Ishikawa (cell line): Measurements from ENCODE around the gene CRYBA4.

Experiments
- CEBPB ChIP-seq: IDR thresholded peaks from 2 replicates; pipeline ENCODE4 v1.6.1; 2012
- CREB1 ChIP-seq: IDR thresholded peaks from 2 replicates; pipeline ENCODE4 v1.6.1; 2012; ENCODE audit warnings: low read depth
- EGR1 ChIP-seq: IDR thresholded peaks from 2 replicates; pipeline ENCODE4 v1.6.1; 2012
- EP300 ChIP-seq: IDR thresholded peaks from 2 replicates; pipeline ENCODE4 v1.6.1; 2012; ENCODE audit warnings: borderline replicate concordance
- FOXM1 ChIP-seq: IDR thresholded peaks from 2 replicates; pipeline ENCODE4 v1.6.1; 2012; ENCODE audit warnings: low read depth, borderline replicate concordance
- NFIC ChIP-seq: IDR thresholded peaks from 2 replicates; pipeline ENCODE4 v1.6.1; 2012
- RAD21 ChIP-seq: IDR thresholded peaks from 2 replicates; pipeline ENCODE4 v1.6.1; 2012; ENCODE audit warnings: low read depth
- TAF1 ChIP-seq: IDR thresholded peaks from 2 replicates; pipeline ENCODE4 v1.6.1; 2012; ENCODE audit warnings: low read depth, mild to moderate bottlenecking
- TCF12 ChIP-seq: IDR thresholded peaks from 2 replicates; pipeline ENCODE4 v1.6.1; 2012; ENCODE audit warnings: low read depth
- TEAD4 ChIP-seq: IDR thresholded peaks from 2 replicates; pipeline ENCODE4 v1.6.1; 2012
- YY1 ChIP-seq: IDR thresholded peaks from 2 replicates; pipeline ENCODE4 v1.6.1; 2012; ENCODE audit warnings: low read depth
- ZBTB7A ChIP-seq: IDR thresholded peaks from 2 replicates; pipeline ENCODE4 v1.6.1; 2012; ENCODE audit warnings: low read depth
- TF ChIP-seq, protein P1 (sequence below): IDR thresholded peaks from 2 replicates; pipeline ENCODE4 v1.6.1; 2012
- TF ChIP-seq, protein P2 (sequence below): IDR thresholded peaks from 2 replicates; pipeline ENCODE4 v1.6.1; 2012
- TF ChIP-seq, protein P3 (sequence below): IDR thresholded peaks from 2 replicates; pipeline ENCODE4 v1.6.1; 2012; ENCODE audit warnings: low read depth, mild to moderate bottlenecking

The CRYBA4 gene

DNA sequence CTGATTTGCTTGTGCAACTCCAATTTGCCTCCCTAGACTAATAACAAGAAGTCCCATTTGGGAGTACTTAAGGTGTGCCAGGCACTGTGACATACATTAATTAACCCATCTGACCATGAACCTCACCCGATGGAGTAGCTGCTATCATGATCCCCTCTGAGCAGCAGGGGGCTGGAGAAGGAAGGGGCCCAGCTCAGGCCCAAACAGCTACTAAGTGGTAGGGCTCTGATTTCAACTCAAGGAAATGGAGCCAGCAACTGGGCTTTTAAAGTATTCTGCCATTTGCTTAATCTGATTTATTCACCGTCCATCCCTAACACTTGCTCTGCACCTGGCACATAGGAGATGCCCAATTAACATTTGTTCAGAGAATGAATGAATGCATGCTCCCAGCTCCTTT lies 5.1 kb upstream of the CRYBA4 start:
- no peak for TF ChIP-seq NFIC
- no peak for TF ChIP-seq EGR1
- no peak for TF ChIP-seq FOXM1
- TF ChIP-seq, protein P1, sequence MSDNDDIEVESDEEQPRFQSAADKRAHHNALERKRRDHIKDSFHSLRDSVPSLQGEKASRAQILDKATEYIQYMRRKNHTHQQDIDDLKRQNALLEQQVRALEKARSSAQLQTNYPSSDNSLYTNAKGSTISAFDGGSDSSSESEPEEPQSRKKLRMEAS = no peak
- TF ChIP-seq CREB1 = no peak
- TF ChIP-seq, protein P2, sequence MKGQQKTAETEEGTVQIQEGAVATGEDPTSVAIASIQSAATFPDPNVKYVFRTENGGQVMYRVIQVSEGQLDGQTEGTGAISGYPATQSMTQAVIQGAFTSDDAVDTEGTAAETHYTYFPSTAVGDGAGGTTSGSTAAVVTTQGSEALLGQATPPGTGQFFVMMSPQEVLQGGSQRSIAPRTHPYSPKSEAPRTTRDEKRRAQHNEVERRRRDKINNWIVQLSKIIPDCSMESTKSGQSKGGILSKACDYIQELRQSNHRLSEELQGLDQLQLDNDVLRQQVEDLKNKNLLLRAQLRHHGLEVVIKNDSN = no peak
- no peak for TF ChIP-seq CEBPB
- TF ChIP-seq YY1 = no peak
- no peak for TF ChIP-seq ZBTB7A
- no peak for TF ChIP-seq TAF1
- no peak for TF ChIP-seq EP300
- no peak for TF ChIP-seq TCF12
- TF ChIP-seq RAD21 = no peak
- no peak for TF ChIP-seq TEAD4
- TF ChIP-seq, protein P3, sequence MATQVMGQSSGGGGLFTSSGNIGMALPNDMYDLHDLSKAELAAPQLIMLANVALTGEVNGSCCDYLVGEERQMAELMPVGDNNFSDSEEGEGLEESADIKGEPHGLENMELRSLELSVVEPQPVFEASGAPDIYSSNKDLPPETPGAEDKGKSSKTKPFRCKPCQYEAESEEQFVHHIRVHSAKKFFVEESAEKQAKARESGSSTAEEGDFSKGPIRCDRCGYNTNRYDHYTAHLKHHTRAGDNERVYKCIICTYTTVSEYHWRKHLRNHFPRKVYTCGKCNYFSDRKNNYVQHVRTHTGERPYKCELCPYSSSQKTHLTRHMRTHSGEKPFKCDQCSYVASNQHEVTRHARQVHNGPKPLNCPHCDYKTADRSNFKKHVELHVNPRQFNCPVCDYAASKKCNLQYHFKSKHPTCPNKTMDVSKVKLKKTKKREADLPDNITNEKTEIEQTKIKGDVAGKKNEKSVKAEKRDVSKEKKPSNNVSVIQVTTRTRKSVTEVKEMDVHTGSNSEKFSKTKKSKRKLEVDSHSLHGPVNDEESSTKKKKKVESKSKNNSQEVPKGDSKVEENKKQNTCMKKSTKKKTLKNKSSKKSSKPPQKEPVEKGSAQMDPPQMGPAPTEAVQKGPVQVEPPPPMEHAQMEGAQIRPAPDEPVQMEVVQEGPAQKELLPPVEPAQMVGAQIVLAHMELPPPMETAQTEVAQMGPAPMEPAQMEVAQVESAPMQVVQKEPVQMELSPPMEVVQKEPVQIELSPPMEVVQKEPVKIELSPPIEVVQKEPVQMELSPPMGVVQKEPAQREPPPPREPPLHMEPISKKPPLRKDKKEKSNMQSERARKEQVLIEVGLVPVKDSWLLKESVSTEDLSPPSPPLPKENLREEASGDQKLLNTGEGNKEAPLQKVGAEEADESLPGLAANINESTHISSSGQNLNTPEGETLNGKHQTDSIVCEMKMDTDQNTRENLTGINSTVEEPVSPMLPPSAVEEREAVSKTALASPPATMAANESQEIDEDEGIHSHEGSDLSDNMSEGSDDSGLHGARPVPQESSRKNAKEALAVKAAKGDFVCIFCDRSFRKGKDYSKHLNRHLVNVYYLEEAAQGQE = no peak

DNA sequence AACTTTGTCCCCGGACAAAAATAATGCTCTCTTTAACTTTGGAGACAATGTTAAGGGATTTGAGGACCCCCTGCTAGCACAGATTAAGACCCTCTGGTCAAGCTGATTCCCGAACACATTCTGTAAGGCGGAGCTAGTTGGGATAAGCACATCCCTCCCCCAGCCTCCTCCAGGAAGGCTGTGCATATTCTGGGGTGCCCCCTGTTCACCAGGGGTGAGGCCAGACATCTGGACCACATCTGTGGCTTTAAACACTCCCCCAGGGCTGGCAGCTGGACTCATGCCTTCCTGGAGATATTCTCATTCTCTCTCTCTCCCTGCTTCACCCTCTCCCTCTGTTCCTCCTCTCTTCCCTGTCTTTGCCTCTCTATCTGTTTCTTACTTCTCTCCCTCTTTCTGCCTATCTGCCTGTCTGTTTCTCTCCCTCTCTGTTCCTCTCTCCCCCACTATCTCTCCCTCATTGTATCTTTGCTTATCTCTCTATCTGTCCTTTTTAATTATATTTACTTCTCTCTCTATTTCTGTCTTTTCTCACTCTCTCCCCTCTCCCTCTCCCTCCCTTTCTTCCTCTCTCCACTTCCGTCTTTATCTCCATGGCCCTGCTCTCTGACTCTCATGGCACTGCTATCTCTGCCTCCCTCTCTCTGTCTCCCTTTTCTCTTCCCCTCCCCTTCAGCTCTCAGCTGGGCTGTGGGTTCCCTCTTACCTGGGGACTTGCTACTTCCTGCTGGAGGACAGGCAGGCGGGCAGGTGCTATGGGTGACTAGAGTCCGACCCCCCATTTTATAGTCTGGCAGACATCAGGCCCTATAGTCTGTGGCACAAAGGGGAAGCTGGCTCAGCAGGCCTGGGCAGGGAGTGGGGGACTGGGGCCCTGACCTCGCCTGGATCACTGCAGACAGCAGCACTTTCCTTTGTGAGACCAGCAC lies 4.2 kb upstream of the CRYBA4 start, which contains the start of gene CRYBB1:
TSS of gene CRYBB1 (minus strand) at position 757 of the 929 bp plus-strand sequence. CDS start 1,708 bp downstream, outside the sequence.
- TF ChIP-seq FOXM1 = no peak
- TF ChIP-seq YY1 = no peak
- no peak for TF ChIP-seq TAF1
- TF ChIP-seq TEAD4 = no peak
- TF ChIP-seq, protein P2 = no peak
- no peak for TF ChIP-seq RAD21
- no peak for TF ChIP-seq TCF12
- no peak for TF ChIP-seq CEBPB
- TF ChIP-seq CREB1 = no peak
- TF ChIP-seq, protein P1 = no peak
- no peak for TF ChIP-seq EGR1
- TF ChIP-seq, protein P3 = no peak
- no peak for TF ChIP-seq NFIC
- TF ChIP-seq ZBTB7A = no peak
- no peak for TF ChIP-seq EP300

DNA sequence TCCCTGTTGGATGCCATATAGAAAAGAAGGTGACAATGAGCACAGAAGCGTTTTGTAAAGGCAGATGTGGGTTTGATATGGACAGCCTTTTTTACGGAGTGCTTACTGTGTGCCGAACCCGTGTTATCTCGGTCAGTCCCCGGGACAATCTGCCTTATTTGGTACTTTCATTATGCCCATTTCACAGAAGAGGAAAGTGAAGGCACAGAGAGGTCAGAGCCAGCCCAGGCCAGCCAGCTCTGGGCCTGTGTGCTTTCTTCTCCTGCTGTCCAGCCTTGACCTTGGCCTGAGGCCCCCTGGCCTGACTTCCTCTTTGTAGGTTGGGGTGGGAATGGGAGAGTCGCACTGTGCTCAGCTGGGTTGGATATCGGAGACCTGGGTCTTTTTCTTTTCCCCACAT lies 3.3 kb upstream of the CRYBA4 start:
- TF ChIP-seq NFIC (no peak), ZBTB7A (no peak), CEBPB (no peak), TEAD4 (no peak), RAD21 (no peak), TAF1 (no peak), TCF12 (no peak), EGR1 (no peak), CREB1 (no peak), FOXM1 (no peak), YY1 (no peak), EP300 (no peak)
- TF ChIP-seq, protein P1 = no peak
- TF ChIP-seq, protein P2 = no peak
- TF ChIP-seq, protein P3 = no peak
